Esophagus muscularis mucosa (tissue), 3 donors: Measurements from ENCODE around the gene NEMF.

Experiments
- POLR2A ChIP-seq: fragments of 450-650 bp; IDR thresholded peaks from one replicate; pipeline ENCODE4 v1.6.1; 2017; ENCODE audit warnings: antibody characterized with exemption, moderate library complexity, mild to moderate bottlenecking, low read depth
- POLR2AphosphoS5 ChIP-seq, 2 donors: sonication (generic); formaldehyde crosslinking; IDR thresholded peaks; one replicate each; pipeline ENCODE4 v1.6.1; 2017; ENCODE audit warnings: antibody characterized with exemption in 2 of 2
- TF ChIP-seq, protein P1 (sequence below), 3 experiments: fragments of 200-600 bp in 2 of 3; fragments of 450-650 bp in 1 of 3; sonication (generic) in 2 of 3; IDR thresholded peaks; one replicate each; pipeline ENCODE4 v1.5.1; 2017 to 2019; ENCODE audit warnings: antibody characterized with exemption in 3 of 3, mild to moderate bottlenecking in 2 of 3, moderate library complexity in 1 of 3

DNA sequence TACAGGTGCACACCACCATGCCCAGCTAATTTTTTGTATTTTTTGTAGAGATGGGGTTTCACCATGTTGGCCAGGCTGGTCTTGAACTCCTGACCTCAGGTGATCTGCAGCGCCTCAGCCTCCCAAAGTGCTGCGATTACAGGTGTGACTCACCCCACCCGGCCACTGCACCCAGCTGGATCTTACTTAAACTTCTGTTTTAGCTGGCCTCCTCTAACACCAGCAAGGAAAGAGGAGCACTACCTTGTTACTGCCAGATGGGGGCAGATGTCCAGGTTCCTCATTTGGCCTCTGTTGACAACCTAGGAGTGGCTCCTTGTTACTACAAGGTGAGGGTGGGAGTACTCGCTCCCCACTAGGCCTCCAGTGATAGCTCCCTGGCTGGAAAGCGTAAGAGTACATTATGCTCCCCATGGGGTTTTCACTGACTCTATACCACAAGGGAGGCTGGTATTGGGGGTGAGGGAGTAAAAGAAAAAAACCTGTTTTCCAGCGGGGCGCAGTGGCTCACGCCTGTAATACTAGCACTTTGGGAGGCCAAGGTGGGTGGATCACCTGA lies 27.1 kb upstream of the NEMF start:
- TF ChIP-seq, protein P1, sequence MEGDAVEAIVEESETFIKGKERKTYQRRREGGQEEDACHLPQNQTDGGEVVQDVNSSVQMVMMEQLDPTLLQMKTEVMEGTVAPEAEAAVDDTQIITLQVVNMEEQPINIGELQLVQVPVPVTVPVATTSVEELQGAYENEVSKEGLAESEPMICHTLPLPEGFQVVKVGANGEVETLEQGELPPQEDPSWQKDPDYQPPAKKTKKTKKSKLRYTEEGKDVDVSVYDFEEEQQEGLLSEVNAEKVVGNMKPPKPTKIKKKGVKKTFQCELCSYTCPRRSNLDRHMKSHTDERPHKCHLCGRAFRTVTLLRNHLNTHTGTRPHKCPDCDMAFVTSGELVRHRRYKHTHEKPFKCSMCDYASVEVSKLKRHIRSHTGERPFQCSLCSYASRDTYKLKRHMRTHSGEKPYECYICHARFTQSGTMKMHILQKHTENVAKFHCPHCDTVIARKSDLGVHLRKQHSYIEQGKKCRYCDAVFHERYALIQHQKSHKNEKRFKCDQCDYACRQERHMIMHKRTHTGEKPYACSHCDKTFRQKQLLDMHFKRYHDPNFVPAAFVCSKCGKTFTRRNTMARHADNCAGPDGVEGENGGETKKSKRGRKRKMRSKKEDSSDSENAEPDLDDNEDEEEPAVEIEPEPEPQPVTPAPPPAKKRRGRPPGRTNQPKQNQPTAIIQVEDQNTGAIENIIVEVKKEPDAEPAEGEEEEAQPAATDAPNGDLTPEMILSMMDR (IDR thresholded peaks at IDR 0.05) = peak; percentile 31 to 63 (median 47)
- TF ChIP-seq POLR2AphosphoS5 (IDR thresholded peaks at IDR 0.05) = no peak
- TF ChIP-seq POLR2A = no peak
